ENCODE data around the gene AGBL1.

Gene AGBL1

DNA sequence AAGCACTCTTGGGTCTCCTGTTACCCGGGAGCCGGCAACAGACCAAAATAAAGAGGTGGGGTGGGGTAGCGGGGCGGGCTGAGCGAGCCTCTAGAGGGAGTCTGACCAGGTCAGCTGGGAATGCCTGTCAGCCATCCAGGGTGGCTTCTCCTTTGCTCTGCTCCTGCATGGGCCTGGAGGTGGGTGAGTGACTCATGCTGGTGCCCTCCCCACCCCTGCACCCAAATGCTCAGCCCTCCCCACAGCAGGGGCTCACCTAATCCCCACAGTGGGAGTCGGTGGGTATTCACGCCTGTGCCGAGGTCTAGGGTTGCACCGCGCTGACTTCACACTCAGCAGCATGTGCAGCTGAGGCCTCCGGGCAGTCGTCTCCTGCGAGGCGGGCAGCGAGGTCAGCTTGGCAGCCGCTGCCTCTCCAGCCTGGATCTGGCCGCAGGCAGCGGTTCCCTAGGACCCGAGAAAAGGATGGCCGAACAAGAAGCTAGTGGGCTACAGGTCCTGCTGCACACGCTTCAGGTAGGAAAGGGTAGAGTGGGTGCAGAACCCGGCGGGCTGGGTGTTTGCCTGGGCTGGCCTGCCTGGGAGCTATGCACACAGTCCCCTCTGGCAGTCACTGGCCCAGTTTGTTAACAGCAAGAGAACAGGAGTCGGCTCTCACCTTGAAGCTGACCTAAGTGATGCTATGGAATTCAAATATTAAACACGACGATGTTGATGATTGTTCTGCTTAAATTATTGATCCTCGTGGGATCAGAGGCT, at the start of gene AGBL1:
AGBL1 (plus strand) TSS at position 364 of the 759 bp plus-strand sequence.
- DNase-seq (ENCODE audit: low read depth in 2 of 2) = no peak

- DNase-seq (ENCODE audit: low read depth in 2 of 2) = no peak
These were observed 44.8 kb upstream of the AGBL1 start for GRCh38 chr15:86034904-86035303.

DNA sequence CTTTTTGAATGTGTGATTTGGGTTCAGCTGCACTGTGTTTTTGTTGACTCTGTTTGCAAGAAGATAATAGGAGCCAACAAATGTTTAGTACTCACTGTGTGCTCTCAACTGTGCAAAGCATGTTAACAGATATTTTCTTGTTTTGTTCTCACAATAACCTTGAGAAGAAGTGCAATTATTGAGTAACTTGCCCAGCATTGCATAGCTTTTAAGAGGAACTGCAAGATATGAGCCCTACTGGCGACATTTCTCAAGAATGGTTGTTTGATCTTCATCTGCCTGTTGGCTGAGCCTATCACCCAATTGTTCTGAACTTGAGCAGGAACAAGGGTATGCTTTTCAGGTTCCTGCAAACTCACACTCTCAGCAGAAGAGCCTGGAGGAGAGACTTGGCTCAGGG, 43.4 kb upstream of the AGBL1 start:
- no peak for DNase-seq (ENCODE audit: low read depth in 2 of 2)

DNA sequence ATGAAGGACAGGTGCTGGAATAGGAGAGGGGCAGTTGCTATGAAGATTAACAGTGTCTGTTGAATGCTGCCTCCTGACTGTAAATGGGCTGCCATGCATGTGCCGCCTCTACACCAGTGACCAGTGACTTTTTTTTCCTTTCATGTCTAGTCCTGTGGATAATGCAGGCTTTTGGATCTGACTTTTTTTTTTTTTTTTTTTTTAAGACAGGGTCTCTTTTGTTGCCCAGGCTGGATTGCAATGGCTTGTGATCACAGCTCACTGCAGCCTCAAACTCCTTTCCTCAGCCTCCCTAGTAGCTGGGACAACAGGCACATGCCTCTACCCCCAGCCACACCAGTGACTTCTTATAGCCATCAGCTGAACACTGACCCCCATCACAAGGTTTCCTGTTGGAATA, 41.2 kb upstream of the AGBL1 start:
- DNase-seq (ENCODE audit: low read depth in 2 of 2) = no peak

DNA sequence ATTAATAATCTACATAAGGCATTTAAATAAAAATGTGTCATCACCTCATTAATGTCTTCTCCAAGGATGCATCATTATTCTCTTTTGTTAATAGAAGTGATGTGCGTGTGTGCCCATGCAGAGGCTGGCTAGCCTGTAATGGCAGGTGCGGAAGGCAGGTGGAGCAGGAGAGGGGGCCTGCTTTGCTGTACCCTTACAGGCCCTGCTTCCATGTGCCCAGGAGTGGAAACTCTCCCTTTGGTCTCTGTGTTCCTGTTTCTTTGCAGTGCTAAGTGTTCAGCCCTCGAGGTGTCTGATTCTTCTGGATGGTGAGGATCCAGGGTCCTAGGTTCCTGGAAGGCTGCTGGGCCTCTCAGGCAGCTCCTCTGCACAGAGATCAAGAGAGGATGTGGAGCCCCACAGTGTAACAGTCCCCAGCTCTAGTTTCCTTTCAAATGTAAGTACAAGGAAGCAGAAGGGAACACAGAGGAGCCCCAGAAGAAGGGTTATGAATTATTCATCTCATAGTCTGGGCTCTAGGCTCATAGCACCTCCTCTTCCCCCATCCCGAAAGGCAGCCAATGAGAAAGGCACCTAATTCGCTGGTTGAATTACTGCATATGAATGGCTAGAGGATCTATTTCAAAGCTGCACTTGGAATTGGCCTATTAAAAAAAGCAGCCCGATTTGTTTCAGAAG, 39.2 kb upstream of the AGBL1 start:
- no peak for DNase-seq (ENCODE audit: low read depth in 2 of 2)

DNA sequence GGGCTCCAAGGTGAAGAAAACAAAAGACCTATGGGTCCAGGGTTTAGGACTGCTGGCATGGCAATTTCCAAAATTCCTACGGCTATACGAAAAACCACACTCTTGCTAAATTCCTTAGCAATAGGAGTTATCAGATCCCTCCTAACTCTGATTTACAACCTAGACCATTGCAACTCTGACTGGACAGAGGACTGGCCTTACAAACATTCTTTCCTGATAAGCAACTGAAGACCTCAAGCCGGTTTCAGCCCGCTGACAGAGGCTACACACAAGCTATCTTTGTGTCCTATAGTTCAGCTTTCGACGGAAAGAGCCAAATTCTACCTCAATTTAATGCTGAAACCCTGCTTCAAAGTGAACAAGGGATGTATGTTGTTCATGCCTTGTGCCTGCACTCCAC, 38.3 kb upstream of the AGBL1 start:
- no peak for DNase-seq (ENCODE audit: low read depth in 2 of 2)

GRCh38 chr15:86042226-86042625, 37.4 kb upstream of the AGBL1 start:
- no peak for DNase-seq (ENCODE audit: low read depth in 2 of 2)

DNA sequence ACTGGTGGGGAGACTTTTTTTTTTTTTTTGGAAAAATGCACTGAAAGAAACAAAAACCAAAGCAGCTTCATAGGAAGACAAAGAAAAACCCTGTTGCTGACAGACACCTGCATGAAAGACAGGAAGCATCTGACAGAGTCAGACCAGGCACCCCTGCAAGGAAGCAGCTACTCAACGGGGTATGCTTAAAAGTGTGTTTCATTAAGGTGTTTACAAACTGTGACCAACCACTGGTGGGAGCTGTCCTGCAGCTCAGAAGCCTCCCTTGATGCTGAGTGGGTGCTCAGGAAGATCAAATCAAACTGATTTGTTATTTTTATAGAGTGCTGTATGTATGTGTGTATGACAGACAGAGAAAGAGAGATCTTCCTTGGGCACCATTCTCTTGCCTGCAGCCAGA, 34.7 kb upstream of the AGBL1 start:
- DNase-seq (ENCODE audit: low read depth in 2 of 2) = no peak

DNA sequence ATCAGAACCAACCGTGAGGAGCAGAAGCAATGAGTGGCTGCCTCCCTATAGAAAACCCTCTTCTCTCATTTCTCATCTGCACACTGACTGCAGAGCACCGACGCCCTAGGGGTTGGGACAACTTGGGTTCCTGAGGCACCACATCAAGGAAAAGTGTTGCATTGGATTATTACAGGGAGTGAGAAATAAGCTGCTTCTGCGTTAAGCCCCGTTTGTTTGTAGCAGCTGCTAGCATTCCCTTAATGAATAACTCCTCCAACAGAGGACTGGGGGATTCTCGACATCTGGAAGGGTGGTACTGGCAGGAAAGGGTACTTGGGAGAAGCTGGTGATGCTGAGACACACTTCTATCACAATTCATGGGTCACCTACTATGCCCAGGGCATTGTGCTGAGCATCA, 25.3 kb upstream of the AGBL1 start:
- no peak for DNase-seq (ENCODE audit: low read depth in 2 of 2)

- no peak for DNase-seq (ENCODE audit: low read depth in 2 of 2)
These were observed 24.0 kb upstream of the AGBL1 start for GRCh38 chr15:86055688-86056087.

DNA sequence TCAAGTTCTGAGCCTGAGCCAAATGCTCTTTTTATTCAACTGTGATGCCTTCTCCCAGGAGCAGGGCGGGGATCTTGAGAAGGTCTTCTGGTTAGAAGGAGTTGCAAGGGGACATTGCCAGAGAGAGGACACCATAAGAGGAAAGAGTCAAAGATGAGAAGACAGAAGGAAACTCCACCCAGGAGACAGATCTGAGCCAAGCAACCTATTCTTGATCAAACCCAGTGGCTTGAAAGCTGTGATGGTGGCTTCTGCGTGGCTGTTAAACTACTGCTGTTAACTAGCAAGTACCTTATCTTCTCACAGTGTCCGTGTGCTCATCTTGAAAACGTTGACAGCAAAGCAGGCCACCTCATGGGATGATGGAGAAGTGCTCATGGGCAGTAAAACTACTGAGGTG, 19.8 kb upstream of the AGBL1 start:
- DNase-seq (ENCODE audit: low read depth in 2 of 2) = no peak

GRCh38 chr15:86060674-86061073, 19.0 kb upstream of the AGBL1 start:
- no peak for DNase-seq (ENCODE audit: low read depth in 2 of 2)

GRCh38 chr15:86061581-86061980, 18.1 kb upstream of the AGBL1 start:
- DNase-seq (ENCODE audit: low read depth in 2 of 2) = no peak

DNA sequence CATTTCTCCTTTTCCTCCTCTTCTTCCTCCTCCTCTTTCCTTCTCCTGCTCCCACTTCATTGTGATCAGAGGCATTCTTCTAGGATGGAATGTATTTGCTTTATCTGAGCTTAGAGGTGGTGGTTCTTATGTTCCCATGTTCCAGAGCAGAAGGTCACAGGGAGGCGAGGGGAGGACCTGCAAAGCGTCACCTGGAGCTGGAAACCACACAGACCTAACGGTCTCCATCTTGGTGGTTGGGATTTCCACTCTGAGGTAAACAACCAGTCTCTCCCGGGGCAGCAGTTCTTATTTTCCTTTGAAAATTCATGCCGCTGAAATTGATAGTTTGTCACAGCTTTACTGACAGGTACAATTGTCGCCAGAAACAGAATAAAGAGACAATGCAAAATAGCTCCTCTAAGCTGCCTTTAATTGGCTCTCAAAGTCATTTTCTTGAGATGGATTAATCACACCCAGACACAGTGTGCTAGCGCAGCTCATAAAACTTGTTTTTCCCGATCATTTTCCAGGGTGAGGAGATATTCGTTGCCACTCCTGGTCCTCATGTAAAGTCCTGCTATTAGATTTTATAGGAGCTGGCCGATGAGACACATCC, 16.9 kb upstream of the AGBL1 start:
- no peak for DNase-seq (ENCODE audit: low read depth in 2 of 2)

GRCh38 chr15:86063356-86064095, 16.1 kb upstream of the AGBL1 start:
- no peak for DNase-seq (ENCODE audit: low read depth in 2 of 2)

DNA sequence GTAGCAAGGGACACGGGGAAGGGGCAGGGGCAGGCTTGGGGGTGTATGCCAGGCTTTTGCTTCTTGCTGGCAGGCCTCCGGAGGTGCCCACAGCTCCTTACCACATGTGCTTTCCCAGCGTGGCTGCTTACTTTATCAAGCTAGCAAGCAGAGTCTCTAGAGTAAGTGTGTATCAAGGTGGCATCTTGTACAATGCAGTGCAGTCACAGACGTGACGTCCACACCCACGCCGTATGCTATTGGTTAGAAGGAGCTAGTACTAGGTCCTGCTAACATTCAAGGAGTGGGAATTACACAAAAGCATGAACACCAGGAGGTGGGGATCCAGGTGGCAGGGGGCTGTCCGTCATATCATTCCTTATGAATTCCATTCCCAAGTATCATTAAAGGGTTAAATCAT, 15.3 kb upstream of the AGBL1 start:
- no peak for DNase-seq (ENCODE audit: low read depth in 2 of 2)

GRCh38 chr15:86066174-86066834, 13.4 kb upstream of the AGBL1 start:
- no peak for DNase-seq (ENCODE audit: low read depth in 2 of 2)

- DNase-seq (ENCODE audit: low read depth in 2 of 2) = no peak
These were observed 6.4 kb upstream of the AGBL1 start for GRCh38 chr15:86073281-86073680.

- DNase-seq (ENCODE audit: low read depth in 2 of 2) = no peak
These were observed 3.2 kb upstream of the AGBL1 start for GRCh38 chr15:86076468-86076867.

DNA sequence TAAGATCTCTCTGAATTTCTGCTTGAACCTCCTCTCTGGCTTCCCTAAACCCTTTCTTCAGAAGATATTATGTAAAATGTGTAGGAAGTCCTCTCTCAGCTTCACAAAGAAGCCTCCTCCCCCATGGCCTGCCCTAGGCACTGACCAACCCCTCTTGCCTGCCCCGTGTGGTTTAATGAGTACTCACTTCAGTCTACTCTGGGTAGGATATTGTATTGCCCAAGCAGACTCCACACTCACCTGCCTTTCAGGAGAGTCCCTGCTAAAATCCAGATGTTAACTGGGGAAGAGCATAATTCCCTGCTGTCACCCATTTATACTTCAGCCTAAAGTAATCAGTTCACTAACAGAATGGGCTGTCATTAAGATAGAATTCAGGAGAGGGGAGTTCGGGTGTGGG, 2.6 kb upstream of the AGBL1 start:
- DNase-seq (ENCODE audit: low read depth in 2 of 2) = no peak

GRCh38 chr15:86080302-86080701, 631 bp downstream of the AGBL1 start:
- DNase-seq (ENCODE audit: low read depth in 2 of 2) = no peak

Data from stimulated activated CD8-positive, alpha-beta memory T cell treated with anti-CD3 and anti-CD28 coated beads, Interleukin-15, amount 100 ng/mL, for 4 hours (primary cell).